HepG2 (cell line): ENCODE measurements around the gene TFPI. TPM values are rescaled to one million over a fixed set of nuclear protein-coding genes. Genes with fewer than 3 reads are reported as not detected.
A peak's percentile ranks its signal among the peaks of the same experiment; 100 is the strongest.

Source experiments
- GRHL1 ChIP-seq: sonication (generic); formaldehyde crosslinking; conservative IDR thresholded peaks from 2 replicates; pipeline ENCODE4 v1.8.0; 2022; ENCODE audit warnings: missing genetic modification reagents
- MED8 ChIP-seq: sonication (generic); formaldehyde crosslinking; IDR thresholded peaks from 2 replicates; pipeline ENCODE4 v1.8.1; 2023; ENCODE audit warnings: mild to moderate bottlenecking, missing genetic modification reagents; ENCODE audit not compliant: insufficient replicate concordance
- MTF2 ChIP-seq: sonication (generic); formaldehyde crosslinking; IDR thresholded peaks from 2 replicates; pipeline ENCODE4 v1.5.0; 2020; ENCODE audit warnings: missing genetic modification reagents, borderline replicate concordance
- NFKB2 ChIP-seq: sonication (generic); formaldehyde crosslinking; IDR thresholded peaks from 2 replicates; pipeline ENCODE4 v1.4.0; 2020; ENCODE audit warnings: missing genetic modification reagents, borderline replicate concordance
- PCBP1 ChIP-seq: fragments of 200-400 bp; formaldehyde crosslinking; IDR thresholded peaks from 2 replicates; pipeline ENCODE4 v1.6.1; 2017; ENCODE audit warnings: mild to moderate bottlenecking, low read depth, low read length, borderline replicate concordance
- RXRA ChIP-seq: sonication (generic); formaldehyde crosslinking; IDR thresholded peaks from 2 replicates; pipeline ENCODE4 v1.5.1; 2020; ENCODE audit warnings: missing genetic modification reagents
- TCF7 ChIP-seq: sonication (generic); IDR thresholded peaks from 2 replicates; pipeline ENCODE4 v1.6.1; 2016; ENCODE audit warnings: antibody characterized with exemption, low read depth
- ZBTB20 ChIP-seq: sonication (generic); formaldehyde crosslinking; IDR thresholded peaks from 2 replicates; pipeline ENCODE4 v1.8.1; 2023; ENCODE audit warnings: missing genetic modification reagents, low read depth, mild to moderate bottlenecking, borderline replicate concordance
- ZNF256 ChIP-seq: sonication (generic); formaldehyde crosslinking; conservative IDR thresholded peaks from 2 replicates; pipeline ENCODE4 v1.4.0; 2020; ENCODE audit warnings: missing genetic modification reagents
- ZSCAN29 ChIP-seq: sonication (generic); formaldehyde crosslinking; conservative IDR thresholded peaks from 2 replicates; pipeline ENCODE4 v1.4.0; 2020; ENCODE audit warnings: mild to moderate bottlenecking, missing genetic modification reagents
- polyA plus RNA-seq, 8 experiments: library from polyadenylated mRNA; depleted of rRNA in 3 of 8; stranded (reverse) in 7 of 8; unstranded in 1 of 8; fragments of >200 nt; fragmentation: Illumina TruSeq in 4 of 8; extraction: Trizol in 4 of 8; gene quantifications; 2 replicates each; pipeline versions ENCODE4 v1.2.1 to v1.2.3, GENCODE V29; 2011 to 2016; ENCODE audit warnings: low read depth in 4 of 8, missing spikeins in 1 of 8, mixed read lengths in 1 of 8; ENCODE audit not compliant: insufficient read depth in 1 of 8
- total RNA-seq, 5 experiments: library from RNA; depleted of rRNA; stranded (reverse); fragments of >200 nt; fragmentation: Illumina TruSeq; extraction: Trizol; gene quantifications; 2 replicates each; pipeline ENCODE4 v1.2.3, GENCODE V29; 2016; ENCODE audit warnings: low read depth in 1 of 5
- TF ChIP-seq, protein P1 (sequence below): sonication (generic); formaldehyde crosslinking; conservative IDR thresholded peaks from 2 replicates; pipeline ENCODE4 v1.4.0; 2020; ENCODE audit warnings: missing genetic modification reagents
- TF ChIP-seq, protein P2 (sequence below): sonication (generic); formaldehyde crosslinking; IDR thresholded peaks from 2 replicates; pipeline ENCODE4 v1.4.0; 2020; ENCODE audit warnings: missing genetic modification reagents
- TF ChIP-seq, protein P3 (sequence below): sonication (generic); formaldehyde crosslinking; IDR thresholded peaks from 2 replicates; pipeline ENCODE4 v1.4.0; 2020; ENCODE audit warnings: missing genetic modification reagents
- TF ChIP-seq, protein P4 (sequence below), 2 experiments: sonication (generic) in 1 of 2; formaldehyde crosslinking in 1 of 2; IDR thresholded peaks; 2 replicates each; pipeline versions ENCODE4 v1.6.1 to v1.9.0; 2014 to 2022; ENCODE audit warnings: antibody characterized with exemption in 1 of 2, borderline replicate concordance in 1 of 2, inconsistent platforms in 1 of 2, low read depth in 1 of 2, missing genetic modification reagents in 1 of 2

TFPI gene
- total and polyA plus RNA-seq, 2 of the 13 experiments (the other 11 are each of a cell fraction or from before 2014, with no cell fraction given) = 301 to 436 TPM

GRCh38 chr2:187509667-187510417, 44.4 kb downstream of the TFPI start (continued):
- TF ChIP-seq, protein P1, sequence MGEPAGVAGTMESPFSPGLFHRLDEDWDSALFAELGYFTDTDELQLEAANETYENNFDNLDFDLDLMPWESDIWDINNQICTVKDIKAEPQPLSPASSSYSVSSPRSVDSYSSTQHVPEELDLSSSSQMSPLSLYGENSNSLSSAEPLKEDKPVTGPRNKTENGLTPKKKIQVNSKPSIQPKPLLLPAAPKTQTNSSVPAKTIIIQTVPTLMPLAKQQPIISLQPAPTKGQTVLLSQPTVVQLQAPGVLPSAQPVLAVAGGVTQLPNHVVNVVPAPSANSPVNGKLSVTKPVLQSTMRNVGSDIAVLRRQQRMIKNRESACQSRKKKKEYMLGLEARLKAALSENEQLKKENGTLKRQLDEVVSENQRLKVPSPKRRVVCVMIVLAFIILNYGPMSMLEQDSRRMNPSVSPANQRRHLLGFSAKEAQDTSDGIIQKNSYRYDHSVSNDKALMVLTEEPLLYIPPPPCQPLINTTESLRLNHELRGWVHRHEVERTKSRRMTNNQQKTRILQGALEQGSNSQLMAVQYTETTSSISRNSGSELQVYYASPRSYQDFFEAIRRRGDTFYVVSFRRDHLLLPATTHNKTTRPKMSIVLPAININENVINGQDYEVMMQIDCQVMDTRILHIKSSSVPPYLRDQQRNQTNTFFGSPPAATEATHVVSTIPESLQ (CRISPR knock-in tag) = no peak
- TF ChIP-seq ZSCAN29 (CRISPR knock-in tag) = peak; percentile 43; the same call in 1 of the 2 replicates
- TF ChIP-seq, protein P2, sequence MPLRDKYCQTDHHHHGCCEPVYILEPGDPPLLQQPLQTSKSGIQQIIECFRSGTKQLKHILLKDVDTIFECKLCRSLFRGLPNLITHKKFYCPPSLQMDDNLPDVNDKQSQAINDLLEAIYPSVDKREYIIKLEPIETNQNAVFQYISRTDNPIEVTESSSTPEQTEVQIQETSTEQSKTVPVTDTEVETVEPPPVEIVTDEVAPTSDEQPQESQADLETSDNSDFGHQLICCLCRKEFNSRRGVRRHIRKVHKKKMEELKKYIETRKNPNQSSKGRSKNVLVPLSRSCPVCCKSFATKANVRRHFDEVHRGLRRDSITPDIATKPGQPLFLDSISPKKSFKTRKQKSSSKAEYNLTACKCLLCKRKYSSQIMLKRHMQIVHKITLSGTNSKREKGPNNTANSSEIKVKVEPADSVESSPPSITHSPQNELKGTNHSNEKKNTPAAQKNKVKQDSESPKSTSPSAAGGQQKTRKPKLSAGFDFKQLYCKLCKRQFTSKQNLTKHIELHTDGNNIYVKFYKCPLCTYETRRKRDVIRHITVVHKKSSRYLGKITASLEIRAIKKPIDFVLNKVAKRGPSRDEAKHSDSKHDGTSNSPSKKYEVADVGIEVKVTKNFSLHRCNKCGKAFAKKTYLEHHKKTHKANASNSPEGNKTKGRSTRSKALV (CRISPR knock-in tag) = no peak
- peak; percentile 100 for TF ChIP-seq TCF7
- TF ChIP-seq ZBTB20 (CRISPR knock-in tag) = peak; percentile 98
- TF ChIP-seq, protein P3, sequence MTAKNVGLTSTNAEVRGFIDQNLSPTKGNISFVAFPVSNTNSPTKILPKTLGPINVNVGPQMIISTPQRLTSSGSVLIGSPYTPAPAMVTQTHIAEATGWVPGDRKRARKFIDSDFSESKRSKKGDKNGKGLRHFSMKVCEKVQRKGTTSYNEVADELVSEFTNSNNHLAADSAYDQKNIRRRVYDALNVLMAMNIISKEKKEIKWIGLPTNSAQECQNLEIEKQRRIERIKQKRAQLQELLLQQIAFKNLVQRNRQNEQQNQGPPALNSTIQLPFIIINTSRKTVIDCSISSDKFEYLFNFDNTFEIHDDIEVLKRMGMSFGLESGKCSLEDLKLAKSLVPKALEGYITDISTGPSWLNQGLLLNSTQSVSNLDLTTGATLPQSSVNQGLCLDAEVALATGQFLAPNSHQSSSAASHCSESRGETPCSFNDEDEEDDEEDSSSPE = no peak
- TF ChIP-seq MED8 (CRISPR knock-in tag) = peak; percentile 94
- no peak for TF ChIP-seq GRHL1
- TF ChIP-seq ZNF256 (CRISPR knock-in tag) = no peak; the same call in 1 of the 2 replicates
- no peak for TF ChIP-seq NFKB2 (CRISPR knock-in tag)
- TF ChIP-seq, protein P4, sequence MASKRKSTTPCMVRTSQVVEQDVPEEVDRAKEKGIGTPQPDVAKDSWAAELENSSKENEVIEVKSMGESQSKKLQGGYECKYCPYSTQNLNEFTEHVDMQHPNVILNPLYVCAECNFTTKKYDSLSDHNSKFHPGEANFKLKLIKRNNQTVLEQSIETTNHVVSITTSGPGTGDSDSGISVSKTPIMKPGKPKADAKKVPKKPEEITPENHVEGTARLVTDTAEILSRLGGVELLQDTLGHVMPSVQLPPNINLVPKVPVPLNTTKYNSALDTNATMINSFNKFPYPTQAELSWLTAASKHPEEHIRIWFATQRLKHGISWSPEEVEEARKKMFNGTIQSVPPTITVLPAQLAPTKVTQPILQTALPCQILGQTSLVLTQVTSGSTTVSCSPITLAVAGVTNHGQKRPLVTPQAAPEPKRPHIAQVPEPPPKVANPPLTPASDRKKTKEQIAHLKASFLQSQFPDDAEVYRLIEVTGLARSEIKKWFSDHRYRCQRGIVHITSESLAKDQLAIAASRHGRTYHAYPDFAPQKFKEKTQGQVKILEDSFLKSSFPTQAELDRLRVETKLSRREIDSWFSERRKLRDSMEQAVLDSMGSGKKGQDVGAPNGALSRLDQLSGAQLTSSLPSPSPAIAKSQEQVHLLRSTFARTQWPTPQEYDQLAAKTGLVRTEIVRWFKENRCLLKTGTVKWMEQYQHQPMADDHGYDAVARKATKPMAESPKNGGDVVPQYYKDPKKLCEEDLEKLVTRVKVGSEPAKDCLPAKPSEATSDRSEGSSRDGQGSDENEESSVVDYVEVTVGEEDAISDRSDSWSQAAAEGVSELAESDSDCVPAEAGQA (IDR thresholded peaks at IDR 0.05; ENCODE audit: low read depth) = no peak
- TF ChIP-seq, protein P4 (CRISPR knock-in tag; IDR thresholded peaks at IDR 0.05; ENCODE audit: borderline replicate concordance) = peak; percentile 32; the same call in 1 of the 2 replicates
- peak; percentile 67; the same call in 1 of the 2 replicates for TF ChIP-seq RXRA (CRISPR knock-in tag)
- TF ChIP-seq PCBP1 = no peak
- TF ChIP-seq MTF2 (CRISPR knock-in tag) = no peak
